HG03045 (cell line): ENCODE results near the gene ERO1B.

Source experiments
- ATAC-seq: cut with Tn5 transposase; IDR thresholded peaks from one replicate; pipeline ENCODE4 v1.9.1; 2021; ENCODE audit warnings: mild to moderate bottlenecking, moderate library complexity; ENCODE audit not compliant: unreplicated experiment

Gene ERO1B

DNA sequence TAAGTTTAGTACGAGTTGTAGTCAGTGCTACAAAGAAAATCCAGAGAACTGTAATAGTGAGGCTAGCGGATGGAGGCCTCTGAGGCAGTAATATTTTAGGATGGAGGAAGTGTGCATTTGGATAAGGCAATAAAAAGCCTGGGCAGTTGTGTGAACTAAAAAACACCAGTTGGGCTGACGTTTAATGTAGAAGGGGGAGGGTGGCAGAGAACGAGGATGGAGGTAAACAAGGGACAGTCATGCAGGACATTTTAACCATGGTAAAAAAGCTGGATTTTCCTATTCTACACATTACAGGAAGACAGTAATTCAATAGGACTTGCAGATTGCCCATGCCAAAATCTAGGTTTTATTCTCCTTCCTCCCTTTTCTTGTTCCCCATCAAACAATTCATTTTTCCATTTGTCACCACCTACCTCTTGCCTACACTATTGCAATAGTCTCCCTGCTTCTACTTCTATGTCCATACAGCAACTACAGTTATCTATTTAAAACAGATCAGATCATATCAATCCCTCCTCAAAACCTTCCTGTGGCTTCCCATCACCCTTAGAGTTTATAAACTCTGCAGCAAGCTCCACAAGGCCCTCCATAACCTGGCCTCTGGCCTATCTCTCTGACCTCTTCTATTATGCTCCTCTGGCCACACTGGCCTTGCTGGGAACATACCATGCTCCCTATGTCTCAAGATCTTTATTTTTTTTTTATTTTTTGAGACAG lies 27.7 kb downstream of the ERO1B start:
- no peak for ATAC-seq

DNA sequence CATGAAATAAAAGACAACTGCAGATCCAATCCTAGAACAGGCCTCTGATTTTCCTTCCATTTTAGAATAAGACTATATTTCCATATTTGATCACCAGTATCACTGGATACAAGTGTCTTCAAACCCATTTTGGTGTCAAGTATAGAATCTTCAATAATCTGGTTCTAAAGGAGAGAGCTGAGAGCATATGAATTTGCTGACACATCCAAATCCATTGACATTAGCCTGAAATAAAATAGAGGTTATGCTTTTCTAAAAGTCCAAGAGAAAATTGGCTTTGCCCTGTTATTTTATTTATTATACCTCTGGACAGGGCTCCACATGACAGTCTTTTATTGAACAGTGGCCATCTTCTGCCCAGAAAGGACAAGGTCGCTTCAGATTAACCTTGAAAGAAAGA lies 28.6 kb downstream of the ERO1B start:
- no peak for ATAC-seq

DNA sequence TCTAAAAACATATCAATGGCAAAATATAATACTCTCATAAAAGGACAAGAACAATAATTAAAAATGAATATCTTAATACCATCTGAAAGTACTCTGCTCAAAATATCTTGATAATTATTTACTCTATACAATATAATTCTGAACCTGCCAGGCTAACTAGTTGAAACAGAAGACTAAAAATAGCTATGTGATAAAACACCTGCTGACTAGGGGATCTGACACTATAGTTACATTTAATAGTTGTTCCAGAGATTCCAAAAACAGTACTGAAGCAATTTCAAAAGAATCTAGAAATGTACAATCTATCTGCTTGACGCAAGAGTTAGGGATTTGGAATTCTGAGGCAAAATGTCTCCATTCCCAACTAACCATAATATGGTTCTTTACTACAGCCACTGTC lies 30.2 kb downstream of the ERO1B start:
- ATAC-seq: no peak

DNA sequence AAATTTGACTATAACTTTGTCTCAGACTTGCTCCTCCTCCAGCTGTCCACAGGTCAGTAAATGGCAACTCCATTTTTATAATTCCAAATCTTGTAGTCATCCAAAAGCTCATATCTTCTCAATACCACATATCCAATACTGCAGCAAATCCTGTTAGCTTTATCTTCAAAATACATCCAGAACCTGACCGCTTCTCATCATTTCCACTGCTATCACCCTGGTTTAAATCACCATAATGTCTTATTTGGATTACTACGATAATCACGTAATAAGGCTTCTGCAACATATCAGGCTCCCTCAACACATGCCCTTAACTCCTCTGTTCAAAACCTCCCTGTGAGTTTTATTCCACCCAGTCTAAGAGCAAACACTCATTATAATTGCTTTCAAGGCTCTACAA lies 34.5 kb downstream of the ERO1B start:
- ATAC-seq: no peak

DNA sequence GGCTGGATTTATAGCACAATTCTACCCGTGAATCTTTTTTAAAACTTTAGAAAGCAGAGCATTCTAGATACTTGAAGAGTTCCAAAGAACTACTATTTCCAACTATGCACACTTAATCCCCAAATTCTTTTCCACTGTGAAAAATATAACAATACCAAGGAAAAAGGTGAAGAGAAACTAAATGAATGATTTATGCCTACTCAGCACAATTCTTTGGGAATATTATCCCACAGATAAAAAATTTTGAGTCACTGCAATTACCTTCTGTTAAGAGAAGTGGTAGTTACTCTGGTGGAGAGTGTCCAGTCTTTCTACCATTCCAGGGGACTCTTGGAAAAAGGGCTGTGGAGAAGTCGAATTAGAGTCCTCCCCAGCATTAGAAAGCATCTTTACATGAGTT lies 39.2 kb downstream of the ERO1B start:
- no peak for ATAC-seq

DNA sequence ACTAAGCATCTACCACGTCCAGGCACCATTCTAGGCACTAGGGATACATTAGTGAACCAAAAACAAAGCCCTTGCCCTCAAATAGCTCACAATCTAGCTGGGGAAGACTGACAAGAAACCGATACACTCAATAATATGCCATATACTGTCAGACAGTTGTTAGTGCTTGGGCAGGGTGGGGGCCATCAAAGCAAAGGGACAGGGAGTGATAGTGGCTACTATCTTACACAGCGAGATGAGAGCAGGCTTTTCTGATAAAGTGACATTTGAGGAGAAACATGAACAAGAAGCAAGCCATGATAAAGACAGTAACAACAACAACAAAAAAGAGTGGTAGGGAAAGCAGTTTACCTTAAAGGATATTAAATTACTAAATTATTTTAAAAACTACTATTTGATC lies 41.1 kb downstream of the ERO1B start:
- ATAC-seq: no peak

DNA sequence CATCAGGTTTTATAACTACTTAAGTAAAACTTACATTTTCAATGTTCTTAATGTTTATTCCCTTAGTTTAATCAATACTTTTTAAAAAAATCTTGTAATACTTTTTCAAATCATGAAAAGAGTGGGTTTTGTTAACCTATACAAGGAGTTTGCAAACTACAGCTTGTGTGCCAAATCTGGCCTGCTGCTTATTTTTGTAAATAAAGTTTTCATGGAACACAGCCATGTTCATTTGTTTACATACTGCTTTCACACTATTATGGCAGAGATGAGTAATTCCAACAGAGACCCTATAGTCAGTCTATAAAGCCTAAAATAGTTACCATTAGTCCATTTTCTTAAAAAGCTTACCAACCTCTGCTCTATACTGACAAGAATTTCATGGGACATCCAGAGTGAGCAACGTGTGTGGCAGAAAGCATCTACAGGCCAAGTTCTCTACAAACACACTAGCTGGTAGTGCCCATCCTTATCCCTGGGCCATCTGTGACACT lies 42.6 kb downstream of the ERO1B start:
- no peak for ATAC-seq

DNA sequence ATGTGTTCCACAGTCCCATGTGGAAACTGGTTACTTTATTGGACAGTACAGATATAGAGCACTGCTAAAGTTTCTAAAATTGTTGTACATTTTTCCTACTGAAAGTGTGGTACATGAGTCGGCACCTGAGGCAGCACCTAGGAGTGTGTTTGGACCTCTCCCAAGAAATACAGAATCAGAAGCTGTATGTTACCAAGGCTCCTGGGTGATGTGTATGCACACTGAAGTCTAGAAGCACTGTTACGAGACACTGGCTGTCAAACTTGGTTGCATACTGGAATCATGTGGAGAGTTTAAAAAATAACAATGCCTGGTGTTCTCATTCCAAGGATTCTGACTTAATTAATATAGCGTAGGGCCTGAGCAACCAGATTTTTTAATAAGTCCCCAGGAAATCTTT lies 46.6 kb downstream of the ERO1B start:
- no peak for ATAC-seq

DNA sequence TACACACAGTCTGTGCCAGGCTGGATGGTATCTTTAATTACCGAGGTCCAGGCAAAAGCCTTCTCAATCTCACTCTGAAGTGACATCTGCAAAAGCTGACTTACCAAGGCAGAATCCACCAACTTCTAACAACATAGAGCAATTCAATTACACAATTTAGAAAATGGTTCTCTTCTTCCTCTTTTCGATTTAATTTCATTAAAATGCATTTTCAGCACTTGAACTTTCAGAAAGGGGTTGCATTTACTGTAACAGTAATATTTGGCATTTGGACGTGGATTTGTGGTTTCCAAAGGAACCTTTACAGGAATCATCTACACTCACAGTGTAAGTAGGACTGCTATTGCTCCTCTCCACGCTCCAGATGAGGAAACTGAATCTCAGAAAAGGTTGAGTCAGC lies 53.3 kb downstream of the ERO1B start:
- ATAC-seq: no peak

DNA sequence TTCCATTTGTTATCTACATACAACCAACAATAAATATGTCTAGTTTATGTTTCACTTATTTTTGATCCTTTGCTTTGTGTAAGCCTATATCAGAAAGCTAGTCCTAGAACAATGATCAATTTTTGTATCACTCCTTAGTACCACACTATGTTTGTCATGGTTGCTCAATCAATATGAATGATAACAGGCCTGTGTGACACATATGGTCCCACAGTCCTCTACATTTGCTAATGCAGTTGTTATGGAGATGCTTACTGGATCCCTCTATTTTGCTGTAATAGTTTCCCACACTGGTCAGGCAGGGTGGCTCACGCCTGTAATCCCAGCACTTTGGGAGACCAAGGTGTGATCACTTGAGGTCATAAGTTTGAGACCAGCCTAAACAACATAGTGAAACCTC lies 59.1 kb downstream of the ERO1B start:
- ATAC-seq: no peak

DNA sequence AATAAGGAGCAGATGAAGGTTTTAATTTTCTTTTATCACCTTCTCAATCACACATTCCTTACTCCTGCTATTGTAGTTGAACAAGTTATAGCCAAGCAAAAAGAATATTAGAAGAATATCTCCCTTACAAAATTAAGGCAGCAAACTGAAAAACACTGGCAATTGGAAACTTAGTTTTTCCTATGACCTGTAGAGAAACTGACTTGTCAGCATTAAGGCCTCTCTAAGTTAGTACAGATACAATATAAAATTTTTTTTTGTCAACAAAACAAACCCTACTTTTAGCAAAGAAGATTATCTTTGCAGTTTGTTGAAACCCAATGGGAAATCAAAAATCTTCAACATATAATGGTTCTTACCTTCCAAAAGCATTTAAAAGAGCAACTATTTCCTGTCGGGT lies 61.3 kb downstream of the ERO1B start:
- no peak for ATAC-seq

DNA sequence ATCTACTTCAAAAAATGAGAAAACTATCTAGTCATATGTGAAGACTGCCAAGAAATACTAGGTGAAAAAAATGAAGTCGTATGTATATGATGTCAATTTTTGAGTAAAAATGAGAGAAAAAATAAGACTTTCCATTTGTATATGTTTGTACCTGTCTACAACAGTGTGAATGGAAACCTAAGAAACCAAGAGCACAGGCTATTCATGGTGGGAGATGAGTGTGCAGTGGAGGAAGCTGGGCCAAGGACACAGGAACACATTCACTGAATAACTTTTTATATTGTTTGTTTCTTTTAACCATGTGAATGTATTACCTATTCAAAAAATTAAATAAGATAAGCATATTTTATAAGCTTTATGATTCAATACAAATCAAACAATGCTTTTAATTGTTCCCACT lies 67.0 kb downstream of the ERO1B start:
- ATAC-seq: no peak

DNA sequence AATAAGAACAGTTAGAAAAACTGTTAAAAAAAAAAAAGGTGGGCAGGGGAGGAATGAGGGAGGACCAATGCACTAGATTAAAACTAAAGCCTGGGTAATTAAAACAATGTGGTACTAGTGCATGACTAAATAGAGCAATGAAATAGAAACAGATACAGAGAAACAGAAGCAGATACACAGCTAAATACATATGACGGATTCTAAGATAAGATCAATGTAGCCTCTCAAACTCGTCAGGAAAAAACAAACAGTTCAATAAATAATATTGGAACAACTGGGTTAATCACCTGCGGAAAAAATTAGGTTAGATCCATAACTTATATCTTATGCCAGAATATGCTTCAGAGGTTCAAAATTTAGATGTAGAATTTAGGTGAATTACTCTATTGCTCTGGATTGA lies 68.2 kb downstream of the ERO1B start:
- ATAC-seq: no peak

DNA sequence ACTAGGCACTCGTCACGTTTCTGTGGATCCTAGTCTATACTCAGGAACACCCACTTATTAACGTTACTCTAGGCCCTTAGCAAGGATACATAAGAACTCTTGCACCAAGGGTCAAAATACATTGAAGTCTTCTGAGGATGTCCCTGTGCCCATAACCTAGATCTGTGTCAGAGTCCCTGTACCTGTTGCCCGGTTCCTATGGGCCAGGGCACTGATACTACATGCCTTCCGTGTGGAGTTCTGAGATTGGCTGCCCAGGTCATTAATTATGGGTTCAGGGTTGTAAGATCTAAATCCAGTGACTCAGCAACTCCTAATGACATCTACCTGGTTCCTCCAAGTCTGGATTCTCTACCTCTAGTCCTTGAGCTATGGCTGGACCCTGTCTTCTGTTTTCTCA lies 69.9 kb downstream of the ERO1B start:
- no peak for ATAC-seq

DNA sequence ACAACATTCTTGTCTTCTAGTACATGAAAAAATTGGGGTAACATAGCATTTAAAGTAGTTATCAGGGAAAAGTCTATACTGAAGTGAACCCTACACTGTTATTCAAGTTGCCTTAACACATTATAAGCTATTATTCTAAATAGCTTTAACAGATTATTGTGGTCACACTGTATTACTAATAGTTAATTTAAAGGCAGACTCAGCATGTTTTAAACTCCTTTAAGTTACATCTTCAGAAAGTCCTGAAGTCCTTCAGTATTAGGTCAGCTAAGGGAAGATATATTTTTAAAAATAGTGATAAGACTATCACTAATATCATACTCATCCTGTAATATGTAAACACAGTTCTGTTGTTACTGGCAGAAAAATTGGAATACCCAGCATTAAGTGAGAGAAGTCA lies 72.0 kb downstream of the ERO1B start:
- ATAC-seq: no peak

DNA sequence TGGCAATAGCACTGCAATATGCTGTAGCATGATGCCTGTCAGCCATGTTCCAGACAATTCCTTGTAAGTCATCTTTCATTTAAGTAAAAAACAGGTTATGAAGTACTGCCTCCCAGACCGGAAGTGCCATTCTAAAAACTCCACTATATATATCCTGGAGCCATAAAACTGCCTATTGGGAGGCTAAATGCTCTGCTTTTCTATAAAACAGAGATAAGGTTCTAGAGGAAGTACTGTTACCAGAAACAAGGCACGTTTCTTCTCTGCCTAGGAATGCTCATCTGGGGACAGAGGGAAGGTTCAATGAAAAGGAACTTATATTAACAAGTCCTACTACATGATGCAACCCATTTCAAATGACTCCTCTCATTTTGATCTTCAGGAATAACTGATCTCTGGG lies 72.6 kb downstream of the ERO1B start:
- no peak for ATAC-seq

DNA sequence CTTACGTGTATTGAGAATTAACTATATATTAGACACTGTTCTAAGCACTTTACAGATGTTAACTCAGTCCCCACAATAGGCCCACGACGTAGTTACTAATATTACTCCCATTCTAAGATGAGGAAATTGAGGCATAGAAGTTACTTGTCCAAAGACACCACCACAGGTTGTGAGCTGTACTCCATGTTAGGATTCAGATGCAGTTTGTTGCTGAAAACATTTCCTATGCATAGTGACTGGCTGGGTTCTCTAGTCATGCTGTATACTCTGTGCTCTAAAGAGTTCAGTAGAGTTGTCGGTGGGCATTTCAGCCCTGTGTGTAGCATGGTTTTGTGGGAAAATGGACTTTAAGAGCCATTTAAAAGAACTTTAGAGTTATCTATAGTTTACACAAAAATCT lies 74.2 kb downstream of the ERO1B start:
- ATAC-seq: no peak

DNA sequence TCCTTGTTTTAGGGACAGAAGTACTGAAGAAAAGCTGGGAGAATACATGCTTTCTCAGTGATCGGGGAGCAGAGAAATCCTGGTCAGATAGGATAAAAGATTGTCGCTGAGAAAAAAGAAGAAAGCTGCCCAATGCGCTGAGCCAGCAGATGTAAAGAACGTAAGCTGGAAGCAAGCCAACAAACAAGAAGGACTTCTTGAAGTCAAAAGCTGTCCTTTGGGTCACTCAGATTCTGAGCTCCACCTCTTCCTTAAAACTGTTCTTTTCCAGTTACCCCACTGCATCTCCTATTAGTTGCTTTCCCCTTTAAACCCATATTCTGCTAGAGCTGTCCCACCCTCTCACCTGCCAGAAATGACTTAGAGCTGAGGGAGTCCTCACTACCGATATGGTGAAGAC lies 74.6 kb downstream of the ERO1B start:
- ATAC-seq: no peak

DNA sequence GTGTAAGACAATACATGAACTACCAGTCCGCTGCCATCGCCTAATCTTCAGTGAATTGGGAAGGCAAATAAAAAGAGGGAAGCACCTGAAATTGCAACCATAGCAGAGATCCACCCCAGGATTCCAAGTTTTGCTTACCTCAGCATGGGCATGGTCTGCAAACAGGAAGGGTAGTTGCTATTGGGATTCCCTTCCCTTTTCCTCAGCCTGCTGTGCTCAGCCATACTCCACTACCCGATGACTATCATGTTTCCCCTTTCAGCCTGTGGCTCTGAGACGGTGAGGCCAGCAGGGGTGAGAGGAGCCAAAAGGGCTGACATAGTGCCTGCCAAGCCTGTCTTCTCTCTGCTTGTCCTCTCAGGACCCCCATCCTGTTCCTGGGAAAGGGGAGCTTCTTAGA lies 75.2 kb downstream of the ERO1B start:
- no peak for ATAC-seq

DNA sequence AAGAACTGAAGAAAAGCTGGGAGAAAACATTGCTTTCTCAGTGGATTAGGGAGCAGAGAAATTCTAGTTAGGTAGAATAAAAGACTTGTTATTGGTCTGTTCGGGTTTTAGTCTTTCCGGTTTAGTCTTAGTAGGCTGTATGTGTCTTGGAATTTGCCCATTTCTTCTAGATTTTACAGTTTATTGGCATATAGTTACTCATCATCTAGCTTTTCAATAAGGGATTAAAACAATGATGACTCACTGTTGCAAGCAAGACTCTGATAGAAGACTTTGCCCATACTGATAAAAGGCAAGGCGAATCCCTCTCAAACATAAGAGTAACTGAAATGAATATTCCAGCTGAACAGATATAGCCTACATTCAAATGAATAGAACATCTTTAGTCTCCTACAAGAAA lies 77.1 kb downstream of the ERO1B start:
- no peak for ATAC-seq

DNA sequence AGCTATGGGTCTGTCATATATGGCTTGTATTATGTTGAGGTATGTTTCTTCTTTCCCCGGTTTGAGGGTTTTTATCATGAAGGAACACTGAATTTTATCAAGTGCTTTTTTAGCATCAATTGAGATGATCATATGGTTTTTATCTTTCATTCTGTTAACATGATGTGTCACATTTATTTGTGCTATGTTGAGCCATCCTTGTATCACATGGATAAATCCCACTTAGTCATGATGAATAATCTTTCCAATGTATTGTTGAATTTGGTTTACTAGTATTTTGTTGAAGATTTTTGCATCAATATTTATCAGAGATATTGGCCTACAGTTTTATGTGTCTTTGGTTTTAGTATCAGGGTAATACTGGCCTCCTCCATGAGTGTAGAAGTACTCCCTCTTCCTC lies 77.7 kb downstream of the ERO1B start:
- ATAC-seq: no peak

DNA sequence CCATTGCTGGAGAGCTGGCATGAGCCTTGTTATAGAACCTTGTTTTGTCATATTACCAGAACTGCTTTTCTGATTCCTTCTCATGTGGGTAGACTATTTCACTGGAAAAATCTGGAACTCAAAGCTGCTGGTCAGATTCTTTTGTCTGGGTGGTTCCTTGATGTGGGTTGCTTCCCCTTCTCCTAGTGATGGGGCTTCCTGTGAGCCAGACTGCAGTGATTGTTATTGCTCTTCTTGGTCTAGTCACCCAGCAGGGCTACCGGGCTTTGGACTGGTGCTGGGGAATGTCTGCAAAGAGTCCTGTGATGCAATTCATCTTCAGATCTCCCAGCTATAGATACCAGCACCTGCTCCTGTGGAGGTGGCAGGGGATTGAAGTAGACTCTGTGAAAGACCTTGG lies 80.0 kb downstream of the ERO1B start:
- no peak for ATAC-seq

DNA sequence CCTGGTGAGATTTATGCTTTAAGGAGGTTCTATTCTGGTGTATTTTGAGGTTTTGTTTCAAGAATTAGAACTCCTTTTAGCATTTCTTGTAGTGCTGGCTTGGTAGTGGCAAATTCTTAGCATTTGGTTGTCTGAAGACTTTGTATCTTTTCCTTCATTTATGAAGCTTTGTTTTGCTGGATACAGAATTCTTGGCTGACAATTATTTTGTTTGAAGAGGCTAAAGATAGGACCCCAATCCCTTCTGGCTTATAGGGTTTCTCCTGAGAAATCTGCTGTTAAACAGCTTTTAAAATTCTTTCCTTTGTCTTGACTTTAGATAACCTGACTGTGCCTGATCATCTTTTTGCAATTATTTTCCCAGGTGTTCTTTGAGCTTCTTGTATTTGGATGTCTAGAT lies 80.8 kb downstream of the ERO1B start:
- no peak for ATAC-seq
